ENCODE data around the gene SYT15. TPM values are rescaled to one million over a fixed set of nuclear protein-coding genes. Genes with fewer than 3 reads are reported as not detected.
"Not testable (repeated sequence)": the region's sequence is repeated elsewhere in the genome, so short reads cannot be mapped to it uniquely, and the experiment has no call there.

The SYT15 gene
- total RNA-seq, 1 donor from 2014 or later: 1.4 TPM

DNA sequence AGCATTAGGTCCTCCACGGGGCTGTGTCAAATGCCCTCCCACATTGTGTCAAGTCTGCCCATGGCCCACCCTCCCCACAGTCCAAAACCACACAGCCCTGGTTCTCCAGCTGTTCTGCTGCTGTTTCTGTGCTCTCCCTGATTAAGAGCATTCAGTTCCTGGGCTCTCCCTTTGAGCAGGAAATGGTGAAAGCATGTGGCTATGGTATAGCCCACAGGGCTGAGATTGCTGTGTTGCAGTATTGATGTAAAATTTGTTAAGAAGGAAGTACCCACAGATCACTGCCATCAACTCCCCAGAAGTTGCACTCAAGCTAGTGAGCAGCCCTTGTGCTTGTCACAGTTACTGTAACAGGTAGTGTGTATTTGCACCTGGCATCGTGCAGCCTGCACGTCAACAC, 9.3 kb downstream of the SYT15 start:
- DNase-seq (ENCODE audit: low spot score): not testable (repeated sequence)

DNA sequence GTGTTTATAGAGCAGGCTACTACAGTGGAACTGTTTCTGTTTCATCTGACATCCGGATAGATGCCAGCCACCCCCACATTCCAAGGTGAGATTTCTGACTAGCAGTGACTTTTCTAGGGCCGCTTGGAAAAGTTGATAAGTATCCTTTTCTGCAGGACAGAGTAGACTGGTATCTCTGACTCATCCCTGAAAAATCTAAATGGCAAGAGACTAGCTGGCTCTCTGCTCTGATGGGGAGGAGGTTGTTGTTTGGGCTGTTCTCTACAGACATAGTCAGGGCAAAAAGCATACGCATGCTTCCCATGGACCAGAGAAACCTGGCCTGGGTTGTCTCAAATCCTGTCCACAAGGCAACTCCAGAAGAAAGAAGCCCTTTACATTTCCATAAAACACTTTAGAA, 10.7 kb downstream of the SYT15 start:
- not testable (repeated sequence) for DNase-seq (ENCODE audit: low spot score)

DNA sequence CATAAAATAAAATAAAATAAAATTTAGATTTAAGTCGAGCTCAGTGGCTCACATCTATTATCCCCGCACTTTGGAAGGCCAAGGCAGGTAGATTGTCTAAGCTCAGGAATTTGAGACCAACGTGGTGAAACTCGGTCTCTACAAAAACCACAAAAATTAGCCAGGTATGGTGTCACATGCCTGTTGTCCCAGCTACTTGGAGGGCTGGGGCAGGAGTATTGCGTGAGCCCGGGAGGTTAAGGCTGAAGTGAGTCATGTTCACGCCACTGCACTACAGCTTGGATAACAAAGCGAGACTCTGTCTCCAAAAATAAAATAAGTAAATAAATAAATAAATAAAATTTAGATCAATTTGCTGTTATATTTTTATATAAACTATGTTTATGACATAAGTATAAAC, 12.1 kb downstream of the SYT15 start:
- DNase-seq (ENCODE audit: low spot score): not testable (repeated sequence)

DNA sequence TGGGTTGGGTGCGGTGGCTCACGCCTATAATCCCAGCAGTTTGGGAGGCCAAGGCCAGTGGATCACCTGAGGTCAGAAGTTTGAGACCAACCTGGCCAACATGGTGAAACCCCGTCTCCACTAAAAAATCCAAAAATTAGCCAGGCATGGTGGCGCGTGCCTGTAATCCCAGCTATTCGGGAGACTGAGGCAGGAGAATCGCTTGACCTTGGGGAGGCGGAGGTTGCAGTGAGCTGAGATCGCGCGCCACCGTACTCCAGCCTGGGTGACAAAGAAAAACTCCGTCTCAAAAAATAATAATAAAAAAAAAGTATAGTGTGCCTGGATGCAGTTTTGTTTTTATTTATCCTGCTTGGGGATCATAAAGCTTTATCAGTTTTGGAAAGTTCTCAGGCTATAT, 14.4 kb downstream of the SYT15 start:
- DNase-seq (ENCODE audit: low spot score): not testable (repeated sequence)

DNA sequence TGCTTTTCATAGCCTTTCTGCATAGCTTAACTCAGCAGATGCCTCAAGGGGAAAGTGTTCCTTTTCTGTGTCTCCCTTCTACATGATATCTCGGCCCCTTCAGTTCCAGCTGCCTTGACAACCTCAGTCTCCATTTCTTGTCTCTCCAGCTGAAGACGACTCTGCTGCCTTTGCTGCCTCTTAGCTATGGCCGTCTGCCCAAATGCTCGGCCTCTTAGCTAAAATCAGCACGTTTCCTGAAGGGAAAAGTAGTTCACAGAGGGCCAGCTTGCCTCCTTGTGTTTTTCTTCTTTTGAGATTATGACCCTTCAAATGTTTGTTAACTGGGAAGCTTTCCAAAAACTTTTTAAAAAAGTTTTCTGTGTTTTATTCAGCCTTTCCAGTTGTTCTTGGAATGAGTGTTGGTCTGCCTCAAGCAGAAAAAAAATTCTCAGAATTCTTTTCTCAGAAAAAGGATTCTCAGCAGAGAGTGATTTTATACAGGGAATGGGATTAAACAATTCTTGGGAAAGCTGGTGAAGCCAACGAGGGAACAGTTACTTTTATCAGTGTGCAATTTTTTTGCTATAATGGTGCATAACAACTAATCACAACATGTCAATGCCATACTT, 15.6 kb downstream of the SYT15 start:
- DNase-seq (ENCODE audit: low spot score): not testable (repeated sequence)

DNA sequence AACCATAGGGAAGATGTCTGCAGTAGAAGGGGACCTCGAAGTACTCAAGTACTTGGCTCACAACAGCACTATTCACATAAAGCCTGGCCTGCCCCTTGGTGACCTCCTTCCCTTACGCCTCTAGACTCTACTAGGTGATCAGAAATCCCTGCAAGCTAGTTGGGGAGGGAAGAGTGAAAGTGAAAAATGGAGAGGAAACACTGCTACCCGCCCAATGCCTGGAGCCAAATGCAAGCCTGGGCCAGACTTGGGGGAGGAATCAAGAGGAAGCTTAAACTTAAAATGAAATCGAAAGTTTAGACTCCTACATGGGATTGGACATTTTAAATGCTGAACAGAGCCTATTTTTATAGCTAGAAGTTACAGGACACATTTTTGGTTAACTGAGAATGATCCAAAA, 17.6 kb downstream of the SYT15 start:
- not testable (repeated sequence) for DNase-seq (ENCODE audit: low spot score)

DNA sequence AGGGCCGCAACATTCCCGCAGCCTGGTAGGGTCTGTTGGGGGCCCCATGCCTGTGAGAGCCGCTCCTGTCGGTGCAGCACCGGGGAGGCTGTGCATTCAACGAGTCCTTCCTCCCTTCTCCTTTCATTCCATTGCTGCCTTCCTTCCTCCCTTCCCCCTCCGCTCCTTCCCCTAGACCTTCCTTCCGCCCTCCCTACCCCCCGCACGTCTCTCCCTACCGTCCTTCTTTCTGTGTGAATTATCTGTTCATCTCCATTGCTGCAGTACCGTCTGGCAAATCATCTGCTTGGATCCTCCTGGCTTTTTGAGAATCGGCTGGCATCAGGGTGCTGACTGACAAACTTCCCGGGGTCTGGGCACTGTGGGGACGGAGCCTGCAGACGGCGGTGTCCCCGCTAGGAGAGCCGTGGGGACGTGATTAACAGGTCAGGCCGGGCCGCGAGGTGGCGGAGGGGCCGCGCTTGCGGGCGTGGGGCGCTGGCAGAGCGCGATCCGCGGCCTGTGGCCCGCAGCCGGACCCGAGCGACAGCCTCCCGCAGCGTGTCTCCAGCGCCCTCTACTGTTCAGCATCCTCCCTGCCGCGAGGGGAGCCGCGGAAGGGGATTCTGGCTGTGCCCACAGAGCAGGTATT, 18.8 kb downstream of the SYT15 start:
- DNase-seq (ENCODE audit: low spot score): not testable (repeated sequence)

DNA sequence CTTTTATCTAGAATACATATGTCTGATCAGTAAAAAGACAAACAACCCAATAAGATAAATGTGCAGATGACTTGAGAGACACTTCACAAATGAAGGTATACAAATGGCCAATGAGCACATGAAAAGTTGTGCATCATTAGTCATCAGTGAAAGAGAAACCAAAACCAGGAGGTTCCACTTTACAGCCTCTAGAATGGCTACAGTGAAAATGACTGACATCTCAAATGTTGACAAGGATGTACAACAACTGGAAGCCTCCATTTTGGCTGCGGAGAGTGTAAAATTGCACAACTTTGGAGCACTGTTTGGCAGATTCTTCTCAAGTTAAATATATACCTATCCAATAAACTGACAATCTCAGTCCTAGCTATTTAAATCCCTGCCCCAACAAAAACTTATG, 21.6 kb downstream of the SYT15 start:
- DNase-seq (ENCODE audit: low spot score): not testable (repeated sequence)

DNA sequence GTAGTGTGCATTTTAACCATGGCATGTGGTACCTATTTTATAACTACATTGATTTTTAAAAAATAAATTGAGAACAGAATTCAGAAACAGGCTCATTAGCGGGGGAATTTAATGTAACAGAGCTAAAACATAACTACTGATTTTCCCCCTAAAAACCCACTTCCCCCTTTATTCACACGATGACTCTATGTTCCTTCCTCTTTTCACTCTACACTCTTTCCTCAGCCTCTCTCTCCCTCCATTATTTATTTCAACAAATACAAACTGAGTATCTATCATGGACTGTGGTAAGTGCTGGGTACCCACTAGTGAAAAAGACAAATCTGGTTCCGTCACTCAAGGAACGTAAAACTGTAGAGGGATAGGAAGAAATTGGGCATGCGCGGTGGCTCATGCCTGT, 36.6 kb downstream of the SYT15 start:
- DNase-seq (ENCODE audit: low spot score): not testable (repeated sequence)

DNA sequence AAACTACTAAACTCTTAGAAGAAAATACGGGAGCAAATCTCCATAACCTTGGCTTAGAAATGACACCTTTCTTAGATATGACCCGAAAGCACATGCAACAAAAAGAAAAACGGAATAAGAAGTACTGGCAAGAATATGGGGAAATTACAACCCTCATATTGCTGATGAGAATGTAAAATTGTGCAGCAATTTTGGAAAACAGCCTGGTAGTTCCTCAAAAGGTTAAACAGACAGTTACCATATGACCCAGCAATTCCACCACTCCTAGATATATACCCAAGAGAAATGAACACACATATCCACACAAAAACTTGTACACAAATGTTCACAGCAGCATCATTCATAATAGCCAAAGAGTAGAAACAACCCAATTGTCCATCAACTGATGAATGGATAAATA, 37.3 kb downstream of the SYT15 start:
- DNase-seq (ENCODE audit: low spot score): not testable (repeated sequence)

DNA sequence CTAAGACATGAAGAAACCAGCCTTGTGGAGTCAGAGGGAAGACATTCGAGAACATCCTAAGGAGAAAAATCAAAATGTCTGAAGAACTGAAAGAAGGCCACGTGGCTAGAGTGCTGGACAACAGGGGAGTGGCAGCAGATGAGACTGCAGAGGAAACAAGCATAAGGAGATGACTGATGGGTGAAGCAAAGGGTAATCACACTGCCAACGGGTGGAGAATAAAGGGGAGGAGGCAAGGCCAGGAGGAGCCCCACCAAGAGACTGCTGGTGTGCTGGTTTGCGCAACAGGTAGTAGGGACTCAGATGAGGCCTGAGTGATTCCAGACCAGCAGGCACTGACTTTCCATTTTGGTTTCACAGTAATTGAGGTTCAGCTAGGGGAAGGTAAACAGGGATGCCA, 38.2 kb downstream of the SYT15 start:
- DNase-seq (ENCODE audit: low spot score): not testable (repeated sequence)

DNA sequence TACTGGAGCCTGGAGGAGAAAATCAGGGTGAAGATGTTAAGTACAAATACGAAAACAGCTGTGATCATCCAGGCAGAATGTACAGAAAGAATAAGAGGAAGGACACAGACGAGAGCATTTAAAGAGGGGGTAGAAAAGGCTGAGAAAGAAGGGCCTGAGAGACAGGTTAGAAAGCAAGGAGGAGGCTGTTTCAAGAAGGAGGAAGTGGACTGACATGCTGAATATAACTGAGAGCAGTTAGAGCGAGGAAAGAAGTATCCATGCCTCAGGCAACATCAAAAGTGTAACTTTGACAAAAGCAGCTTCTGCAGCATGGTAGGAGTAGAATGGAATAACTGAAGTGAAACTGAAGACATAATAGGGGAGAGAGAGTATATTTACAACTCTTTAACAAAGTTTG, 39.0 kb downstream of the SYT15 start:
- DNase-seq (ENCODE audit: low spot score): not testable (repeated sequence)

DNA sequence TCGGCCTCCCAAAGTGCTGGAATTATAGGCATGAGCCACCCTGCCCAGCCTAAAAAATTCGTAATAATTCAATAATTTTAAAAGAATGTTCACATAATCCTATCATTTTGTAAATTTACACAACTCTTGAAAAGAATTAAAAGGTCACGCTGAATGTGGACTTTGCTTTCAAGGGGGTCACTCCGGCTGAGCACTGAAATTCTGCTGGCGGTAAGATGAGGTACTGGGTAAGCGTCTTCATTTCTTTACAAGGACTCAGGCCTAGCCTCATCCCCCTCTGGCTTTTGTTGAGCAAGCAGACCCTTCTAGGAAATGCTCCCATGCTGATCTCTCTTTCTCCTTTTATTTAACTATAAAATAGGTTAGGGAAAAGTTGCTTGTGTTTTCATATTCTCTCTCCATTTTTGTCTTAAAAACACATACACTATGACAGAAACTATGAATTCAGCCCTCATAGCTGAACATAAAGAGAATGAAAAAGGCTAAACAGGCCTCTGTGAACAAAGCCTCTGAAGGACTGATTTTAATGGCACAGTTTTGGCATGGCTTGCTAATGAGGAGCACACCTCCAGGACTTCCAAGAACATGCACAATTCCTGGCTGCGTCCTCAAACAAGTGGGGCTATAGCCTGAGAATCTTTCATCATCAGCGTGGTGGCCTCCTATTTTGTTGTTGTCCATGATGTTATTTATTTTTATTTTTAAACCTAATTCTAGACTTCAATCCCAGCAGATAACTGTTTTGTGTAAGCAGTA, 45.1 kb downstream of the SYT15 start:
- not testable (repeated sequence) for DNase-seq (ENCODE audit: low spot score)

DNA sequence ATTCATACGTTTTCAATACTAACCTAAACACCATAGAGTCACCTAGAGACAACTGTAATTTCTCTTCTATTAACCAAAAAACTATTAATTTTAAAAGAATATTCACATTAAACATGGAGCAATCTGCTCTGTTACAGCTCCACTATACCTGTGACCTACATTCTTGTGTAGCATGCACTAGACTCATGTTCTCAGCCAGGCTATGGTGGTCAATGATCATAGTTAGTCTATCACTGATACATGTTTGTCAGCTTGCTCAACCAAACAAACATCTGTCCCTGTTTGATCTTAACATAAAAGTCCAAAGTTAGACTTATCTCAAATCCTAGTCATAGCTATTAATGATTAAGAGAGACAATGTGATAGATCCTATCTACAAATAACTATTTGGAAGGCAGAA, 50.9 kb downstream of the SYT15 start:
- not testable (repeated sequence) for DNase-seq (ENCODE audit: low spot score)

DNA sequence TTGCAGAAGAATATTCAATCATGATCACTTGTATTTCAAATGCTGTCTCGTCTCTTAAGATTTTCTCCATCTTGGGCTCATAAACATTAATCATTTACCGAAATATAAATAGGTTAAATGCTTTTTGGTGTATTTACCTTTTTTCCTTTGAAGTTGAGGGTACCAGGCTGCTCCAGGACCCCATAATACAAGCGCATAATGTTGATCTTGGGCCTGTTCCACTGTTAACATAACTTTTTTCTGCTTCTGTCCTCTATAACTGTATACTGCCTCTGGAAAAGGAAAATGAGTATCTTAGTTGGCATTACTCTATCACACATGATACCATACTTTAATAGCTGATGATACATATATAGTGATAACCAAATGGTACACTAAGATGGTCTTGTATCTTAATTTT, 51.9 kb downstream of the SYT15 start:
- not testable (repeated sequence) for DNase-seq (ENCODE audit: low spot score)

DNA sequence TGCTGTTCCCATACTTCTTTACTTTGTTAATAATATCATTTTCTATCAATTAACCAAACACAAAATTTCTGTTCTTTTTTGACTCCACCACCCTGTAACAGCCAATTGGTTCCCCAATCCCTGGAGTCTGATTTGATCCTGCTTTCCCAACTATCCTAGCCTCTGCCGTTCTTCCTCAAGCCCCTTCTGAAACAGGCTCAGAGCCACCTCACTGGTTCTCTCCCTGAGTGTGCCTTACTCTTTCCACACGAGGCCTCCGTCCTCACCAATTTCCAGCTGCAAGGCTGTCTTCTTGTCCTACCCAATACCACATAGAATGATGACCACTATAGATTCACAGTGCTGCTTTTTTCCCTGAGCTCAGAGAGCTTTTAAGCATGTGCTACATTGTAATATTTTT, 52.8 kb downstream of the SYT15 start:
- DNase-seq (ENCODE audit: low spot score): not testable (repeated sequence)

DNA sequence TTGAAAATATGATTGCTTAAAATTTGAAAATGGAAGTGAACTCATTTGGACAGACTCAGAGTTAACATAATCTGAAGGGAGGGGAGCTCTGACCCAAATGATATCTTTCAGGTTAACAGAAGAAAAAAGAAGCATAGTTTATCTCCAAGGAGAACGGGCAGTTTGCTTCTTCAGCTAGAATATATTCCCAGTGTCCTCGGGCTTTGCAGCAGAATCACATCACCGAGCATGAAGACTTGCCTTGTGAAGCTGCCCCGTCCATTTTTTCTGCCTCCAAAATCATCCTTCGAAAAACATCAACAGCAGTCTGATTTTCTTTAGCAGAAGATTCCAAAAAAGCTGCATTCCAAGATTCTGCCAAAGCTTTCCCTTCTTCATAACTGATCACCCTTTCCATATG, 55.8 kb downstream of the SYT15 start:
- DNase-seq (ENCODE audit: low spot score): not testable (repeated sequence)

DNA sequence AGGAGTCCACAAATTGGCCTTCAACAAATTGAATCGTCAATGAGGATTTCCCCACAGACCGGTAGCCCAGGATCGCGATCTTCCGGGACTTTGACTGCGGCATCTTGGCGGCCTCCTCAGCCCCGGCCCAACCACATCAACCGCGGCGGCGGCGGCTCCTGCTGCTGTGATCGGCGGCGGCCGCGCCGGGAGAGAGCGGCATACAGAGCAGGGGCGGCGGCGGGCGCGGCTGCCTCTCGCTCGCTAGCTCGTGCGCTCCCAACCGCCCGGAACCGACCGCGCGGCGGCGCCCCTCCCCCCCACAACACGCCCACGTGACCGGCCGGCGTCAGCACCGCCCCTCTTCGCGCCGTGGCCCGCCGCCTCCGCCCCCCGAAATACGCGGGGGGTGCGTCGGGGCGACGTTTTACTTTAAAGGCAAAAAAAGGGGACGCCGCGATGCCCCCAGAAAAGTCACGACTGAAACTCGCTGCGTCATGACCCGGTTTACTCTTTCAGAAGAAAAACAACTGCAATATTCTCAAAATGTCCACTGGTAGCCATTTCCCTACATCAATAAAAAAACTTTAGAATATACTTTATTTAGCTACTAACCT, 56.5 kb downstream of the SYT15 start:
- not testable (repeated sequence) for DNase-seq (ENCODE audit: low spot score)

DNA sequence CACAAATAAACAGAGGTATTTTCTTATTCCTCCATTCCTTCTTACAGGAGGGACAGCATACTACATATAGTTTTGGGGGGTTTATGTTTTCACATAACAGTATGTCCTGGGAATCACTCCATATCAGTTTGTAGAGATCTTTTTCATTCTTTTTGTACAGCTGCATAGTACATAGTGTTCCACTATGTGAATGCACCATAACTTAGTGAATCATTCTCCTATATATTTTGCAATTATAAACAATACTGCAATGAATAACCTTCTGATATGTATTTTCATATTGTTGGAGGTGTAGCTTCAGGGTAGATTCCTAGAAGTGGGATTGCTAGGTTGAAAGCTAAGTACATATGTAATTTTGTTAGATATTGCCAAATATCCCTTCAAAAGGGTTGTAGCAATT, 61.1 kb downstream of the SYT15 start:
- not testable (repeated sequence) for DNase-seq (ENCODE audit: low spot score)

All from mucosa of gallbladder (tissue), 1 donor.